Left renal pelvis (tissue), 4 donors: ENCODE results near the gene FMO2. TPM values are rescaled to one million over a fixed set of nuclear protein-coding genes. Genes with fewer than 3 reads are reported as not detected.

Experiments used
- DNase-seq, 4 donors: peaks; one replicate each; pipeline ENCODE4 v3.0.0-alpha.2; 2013; ENCODE audit warnings: low read depth in 4 of 4, low spot score in 3 of 4
- polyA plus RNA-seq, 4 donors: library from polyadenylated mRNA; unstranded; fragments of 120-200 nt; gene quantifications; one replicate each; pipeline ENCODE4 v1.2.1, GENCODE V29; 2013; ENCODE audit not compliant: insufficient read length in 4 of 4

The FMO2 gene
- polyA plus RNA-seq, 4 donors = 0.40 to 2.1 (median 1.1) TPM

DNA sequence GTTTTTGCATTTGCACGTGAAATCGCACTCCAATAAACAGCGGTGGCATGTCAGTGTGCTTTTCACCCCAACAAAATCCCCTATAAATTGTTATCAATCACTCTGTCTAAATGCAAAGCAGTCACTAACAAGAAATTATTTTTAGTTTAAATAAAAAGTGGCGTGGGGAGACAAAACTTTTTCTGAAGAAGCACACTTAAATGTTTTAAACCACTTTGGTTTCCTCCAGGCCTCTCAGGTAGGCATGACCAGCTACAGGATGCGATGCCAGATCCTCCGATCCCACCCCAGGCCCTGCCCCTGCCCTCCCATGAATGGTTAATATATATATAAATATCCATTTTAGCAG lies 66.8 kb downstream of the FMO2 start:
- no peak for DNase-seq

DNA sequence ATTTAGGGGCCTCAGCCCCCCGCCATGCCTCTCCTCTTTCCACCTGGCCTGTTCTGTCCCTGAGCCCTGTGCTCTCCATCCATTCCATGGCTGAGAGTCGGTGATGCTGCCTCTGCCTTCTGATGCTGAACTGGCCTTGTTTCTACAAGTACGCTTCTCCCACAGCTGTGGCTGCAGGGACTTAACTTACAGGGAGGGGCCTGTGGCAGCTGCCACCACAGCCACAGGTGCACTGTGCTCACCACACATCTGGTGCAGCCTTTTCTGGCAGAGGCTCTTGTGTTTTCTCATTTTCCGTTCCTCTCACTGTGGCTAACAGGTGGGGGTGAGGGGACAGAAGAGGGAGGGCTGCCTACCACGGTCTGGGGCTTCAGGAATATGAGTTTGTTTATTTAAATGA lies 67.4 kb downstream of the FMO2 start:
- DNase-seq = no peak

DNA sequence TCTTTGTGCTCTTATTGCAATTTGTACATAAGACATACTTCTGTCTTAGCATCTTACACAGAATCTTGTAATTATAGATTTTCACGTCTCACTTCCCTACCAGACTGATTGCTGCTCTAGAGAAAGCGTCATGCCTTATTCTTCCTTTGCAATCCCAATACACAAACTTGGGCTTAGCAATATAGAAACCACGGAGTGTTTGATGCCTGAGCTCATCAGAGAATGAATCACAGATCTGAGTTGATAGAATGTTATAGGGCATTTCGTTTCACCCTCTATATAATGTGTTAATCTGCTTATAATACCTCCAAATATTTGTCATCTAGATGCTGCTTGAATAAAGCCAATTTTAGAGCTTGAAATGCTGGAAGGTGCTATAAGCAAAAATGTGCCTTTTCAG lies 69.8 kb downstream of the FMO2 start:
- DNase-seq = no peak

DNA sequence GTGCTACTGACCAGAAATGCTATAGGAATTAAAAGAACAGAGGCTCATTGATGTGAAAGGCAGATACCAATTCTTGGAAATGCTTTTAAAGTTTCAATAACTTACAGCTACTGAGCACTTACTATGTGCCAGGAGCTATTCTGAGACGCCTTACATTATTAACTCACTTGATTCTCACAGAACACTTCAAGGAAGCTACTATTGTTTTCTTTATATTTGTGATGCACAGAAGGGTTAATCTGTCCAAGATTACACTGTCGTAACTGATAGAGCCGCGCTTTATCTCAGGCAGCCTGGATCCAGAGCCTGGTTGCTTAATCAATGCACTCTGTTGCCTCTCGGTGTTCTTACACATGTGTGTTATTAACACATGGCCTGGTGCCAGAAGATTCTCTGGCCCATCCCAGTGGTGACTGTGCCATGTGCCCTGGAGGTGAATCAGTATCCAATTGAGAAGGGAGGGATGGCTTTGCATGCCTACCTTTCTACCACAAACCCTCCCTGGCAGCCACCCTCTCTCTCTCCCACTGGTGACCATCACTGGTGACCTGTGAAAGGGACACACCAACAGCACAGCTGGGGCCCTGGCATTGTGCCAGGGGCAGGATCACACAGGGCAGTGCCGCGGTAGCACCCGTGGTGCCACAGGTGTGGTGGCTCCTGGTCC lies 72.0 kb downstream of the FMO2 start:
- no peak for DNase-seq

- DNase-seq = no peak
These were observed 72.5 kb downstream of the FMO2 start for GRCh38 chr1:171257607-171258076.

DNA sequence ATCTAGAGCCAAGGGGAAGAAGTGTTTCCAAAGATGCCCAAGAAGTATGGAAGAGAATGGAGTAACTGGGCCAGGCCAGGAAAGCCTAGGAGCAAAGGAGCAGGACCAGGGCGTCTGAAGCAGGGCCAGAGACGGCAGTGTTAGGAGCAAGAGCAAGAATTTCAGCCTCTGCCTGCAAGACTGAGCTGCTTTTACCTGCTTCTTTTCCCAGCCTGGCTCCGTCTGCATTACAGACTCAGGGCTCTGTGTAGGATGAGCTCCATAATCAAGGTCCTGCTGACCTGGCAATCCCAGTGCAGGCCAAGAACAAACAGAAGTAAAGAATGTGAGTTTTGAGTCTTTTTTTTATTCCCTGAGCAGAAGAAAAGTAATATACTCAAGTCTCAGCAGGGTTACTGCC lies 73.3 kb downstream of the FMO2 start:
- no peak for DNase-seq

DNA sequence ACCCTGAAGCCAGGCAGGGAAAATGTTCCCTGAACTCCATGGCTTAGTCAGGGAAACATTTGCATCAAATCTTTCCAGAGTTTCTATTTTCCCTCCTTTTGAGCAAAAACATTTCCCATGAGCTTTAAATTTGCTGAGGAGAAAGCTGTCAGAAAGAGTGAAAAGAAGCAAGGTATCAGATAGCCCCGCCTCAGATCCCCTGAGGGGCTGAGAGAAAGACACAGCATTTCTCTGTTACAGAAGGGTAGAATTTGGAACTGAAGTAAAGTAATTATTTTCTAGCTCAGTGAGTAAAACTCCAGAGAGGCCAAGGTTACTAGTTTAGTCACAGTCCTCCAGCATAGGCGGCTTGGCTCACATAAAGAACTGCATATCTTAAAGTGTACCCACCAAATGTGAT lies 73.8 kb downstream of the FMO2 start:
- no peak for DNase-seq

Other genes starting within 250 kb of the FMO2 start
- not detected for gene MROH9, start 249.8 kb upstream of the FMO2 start, polyA plus RNA-seq
- under 1 TPM in 2 of 4 donors, not detected in 2; 0.18 to 0.20 TPM for gene FMO3, start 94.4 kb upstream of the FMO2 start, polyA plus RNA-seq
- 100 to 1,000 TPM in 2 of 4 donors, 10 to 100 TPM in 1, 1 to 10 TPM in 1; 9.7 to 183 (median 136) TPM for gene FMO1, start 63.2 kb downstream of the FMO2 start, polyA plus RNA-seq
- gene FMO4, start 128.9 kb downstream of the FMO2 start, polyA plus RNA-seq = 10 to 100 TPM in 3 of 4 donors, 1 to 10 TPM in 1; 5.6 to 19.8 (median 14.8) TPM